Endothelial cell (in vitro differentiated cells): ENCODE measurements around the gene IGSF6. TPM values are rescaled to one million over a fixed set of nuclear protein-coding genes. Genes with fewer than 3 reads are reported as not detected.
A peak's percentile ranks its signal among the peaks of the same experiment; 100 is the strongest.

ENCODE experiments used
- DNase-seq: peaks from one replicate; pipeline ENCODE4 v3.0.0; 2021; ENCODE audit warnings: low spot score
- H3K27ac Mint-ChIP-seq: one replicate; pipeline ENCODE4 v1.8.0; 2021; ENCODE audit warnings: mixed read lengths, inconsistent platforms; ENCODE audit not compliant: unreplicated experiment
- H3K27me3 Mint-ChIP-seq: one replicate; pipeline ENCODE4 v1.8.0; 2021; ENCODE audit warnings: mild to moderate bottlenecking, moderate library complexity, mixed read lengths, inconsistent platforms; ENCODE audit not compliant: unreplicated experiment
- H3K36me3 Mint-ChIP-seq: one replicate; pipeline ENCODE4 v1.8.0; 2021; ENCODE audit warnings: mild to moderate bottlenecking, low read depth, mixed read lengths, inconsistent platforms; ENCODE audit not compliant: unreplicated experiment
- H3K4me1 Mint-ChIP-seq: one replicate; pipeline ENCODE4 v1.8.0; 2021; ENCODE audit warnings: mild to moderate bottlenecking, mixed read lengths, inconsistent platforms; ENCODE audit not compliant: unreplicated experiment
- H3K4me3 Mint-ChIP-seq: one replicate; pipeline ENCODE4 v1.8.0; 2021; ENCODE audit warnings: mild to moderate bottlenecking, mixed read lengths, inconsistent platforms; ENCODE audit not compliant: unreplicated experiment
- H3K9me3 Mint-ChIP-seq: one replicate; pipeline ENCODE4 v1.8.0; 2021; ENCODE audit warnings: mixed read lengths, inconsistent platforms; ENCODE audit not compliant: unreplicated experiment
- total RNA-seq: library from RNA; stranded (reverse); fragmentation: NEBNext Ultra II Directional; extraction: Animal tissue kit (Norgen Biotek cat#: 25700); gene quantifications from one replicate; pipeline ENCODE4 v1.2.1, GENCODE V29; 2021; ENCODE audit not compliant: unreplicated experiment
- TF ChIP-seq, protein P1 (sequence below): fragments of 200-600 bp; sonication (generic); IDR thresholded peaks from one replicate; pipeline ENCODE4 v1.5.0; 2021; ENCODE audit warnings: antibody characterized with exemption; ENCODE audit not compliant: unreplicated experiment

Gene IGSF6
- total RNA-seq, 1 donor from 2014 or later, result not detected

GRCh38 chr16:21599122-21600030 is 53.0 kb downstream of the IGSF6 start, which contains the start of gene METTL9:
TSS of gene METTL9 (plus strand) at chr16:21599577. CDS start at chr16:21599734, 157 bp downstream.
- TF ChIP-seq, protein P1, sequence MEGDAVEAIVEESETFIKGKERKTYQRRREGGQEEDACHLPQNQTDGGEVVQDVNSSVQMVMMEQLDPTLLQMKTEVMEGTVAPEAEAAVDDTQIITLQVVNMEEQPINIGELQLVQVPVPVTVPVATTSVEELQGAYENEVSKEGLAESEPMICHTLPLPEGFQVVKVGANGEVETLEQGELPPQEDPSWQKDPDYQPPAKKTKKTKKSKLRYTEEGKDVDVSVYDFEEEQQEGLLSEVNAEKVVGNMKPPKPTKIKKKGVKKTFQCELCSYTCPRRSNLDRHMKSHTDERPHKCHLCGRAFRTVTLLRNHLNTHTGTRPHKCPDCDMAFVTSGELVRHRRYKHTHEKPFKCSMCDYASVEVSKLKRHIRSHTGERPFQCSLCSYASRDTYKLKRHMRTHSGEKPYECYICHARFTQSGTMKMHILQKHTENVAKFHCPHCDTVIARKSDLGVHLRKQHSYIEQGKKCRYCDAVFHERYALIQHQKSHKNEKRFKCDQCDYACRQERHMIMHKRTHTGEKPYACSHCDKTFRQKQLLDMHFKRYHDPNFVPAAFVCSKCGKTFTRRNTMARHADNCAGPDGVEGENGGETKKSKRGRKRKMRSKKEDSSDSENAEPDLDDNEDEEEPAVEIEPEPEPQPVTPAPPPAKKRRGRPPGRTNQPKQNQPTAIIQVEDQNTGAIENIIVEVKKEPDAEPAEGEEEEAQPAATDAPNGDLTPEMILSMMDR, result no peak
- H3K4me1 Mint-ChIP-seq, result peaks cover 45% of the 10 kb centered on the region
- H3K36me3 Mint-ChIP-seq, result no peaks in the 10 kb centered on the region
- peak within 1 kb of the TSS; percentile 98 for H3K27ac Mint-ChIP-seq
- H3K27me3 Mint-ChIP-seq, result peaks cover 2% of the 10 kb centered on the region
- DNase-seq, result peak; percentile 94
- H3K9me3 Mint-ChIP-seq, result no peaks in the 10 kb centered on the region
- H3K4me3 Mint-ChIP-seq, result peak within 1 kb of the TSS; percentile 96

GRCh38 chr16:21598701-21599121 is 53.7 kb downstream of the IGSF6 start:
- peaks cover 2% of the 10 kb centered on the region for H3K27me3 Mint-ChIP-seq
- H3K4me1 Mint-ChIP-seq, result peaks cover 38% of the 10 kb centered on the region
- TF ChIP-seq, protein P1, result no peak
- DNase-seq, result peak; percentile 33
- H3K36me3 Mint-ChIP-seq, result no peaks in the 10 kb centered on the region
- peak overlapping the region; percentile 96 for H3K4me3 Mint-ChIP-seq
- peak overlapping the region; percentile 98 for H3K27ac Mint-ChIP-seq
- H3K9me3 Mint-ChIP-seq, result no peaks in the 10 kb centered on the region

- TF ChIP-seq, protein P1, result no peak
- Mint-ChIP-seq H3K9me3 (no peaks in the 10 kb centered on the region), H3K4me3 (peak overlapping the region; percentile 96), H3K4me1 (peaks cover 37% of the 10 kb centered on the region), H3K36me3 (no peaks in the 10 kb centered on the region), H3K27me3 (peaks cover 2% of the 10 kb centered on the region), H3K27ac (peak overlapping the region; percentile 98)
- DNase-seq, result no peak
Observed at GRCh38 chr16:21598206-21598605, 54.2 kb downstream of the IGSF6 start.

DNA sequence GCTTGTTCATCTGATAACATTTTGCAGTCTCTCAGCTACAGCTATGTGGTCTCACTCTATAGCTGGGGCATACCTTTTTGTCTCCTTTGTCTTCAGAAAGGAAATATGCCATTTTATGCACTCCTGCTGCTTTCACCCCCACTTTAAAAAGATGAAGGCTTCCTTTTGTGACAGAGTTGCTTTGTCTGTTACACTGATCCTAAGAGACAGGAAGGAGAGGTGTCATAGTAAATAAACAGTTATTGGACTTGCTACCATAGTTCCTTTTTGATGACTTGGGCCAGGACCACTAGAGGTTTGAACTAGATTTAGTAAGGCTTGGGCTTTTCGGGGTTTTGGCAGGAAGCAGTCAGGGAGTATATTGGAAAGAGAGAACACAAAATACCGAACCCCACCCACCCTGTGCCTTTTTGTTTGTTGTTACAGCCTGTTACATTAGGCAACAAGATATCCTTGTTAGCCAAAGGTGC is 54.8 kb downstream of the IGSF6 start:
- peaks cover 2% of the 10 kb centered on the region for H3K27me3 Mint-ChIP-seq
- H3K9me3 Mint-ChIP-seq, result no peaks in the 10 kb centered on the region
- peaks cover 37% of the 10 kb centered on the region for H3K4me1 Mint-ChIP-seq
- H3K27ac Mint-ChIP-seq, result peak overlapping the region; percentile 95
- H3K36me3 Mint-ChIP-seq, result no peaks in the 10 kb centered on the region
- TF ChIP-seq, protein P1, result no peak
- H3K4me3 Mint-ChIP-seq, result peak overlapping the region; percentile 4
- DNase-seq, result no peak
